GM21381 (cell line): ENCODE measurements around the gene CLEC3A.
"Not testable (repeated sequence)": the region's sequence is repeated elsewhere in the genome, so short reads cannot be mapped to it uniquely, and the experiment has no call there.

Experiments used
- ATAC-seq: cut with Tn5 transposase; IDR thresholded peaks from one replicate; pipeline ENCODE4 v1.9.1; 2021; ENCODE audit warnings: mild to moderate bottlenecking, moderate library complexity; ENCODE audit not compliant: unreplicated experiment

CLEC3A gene

GRCh38 chr16:78025631-78026030 lies 3.3 kb downstream of the CLEC3A start:
- ATAC-seq: no peak

DNA sequence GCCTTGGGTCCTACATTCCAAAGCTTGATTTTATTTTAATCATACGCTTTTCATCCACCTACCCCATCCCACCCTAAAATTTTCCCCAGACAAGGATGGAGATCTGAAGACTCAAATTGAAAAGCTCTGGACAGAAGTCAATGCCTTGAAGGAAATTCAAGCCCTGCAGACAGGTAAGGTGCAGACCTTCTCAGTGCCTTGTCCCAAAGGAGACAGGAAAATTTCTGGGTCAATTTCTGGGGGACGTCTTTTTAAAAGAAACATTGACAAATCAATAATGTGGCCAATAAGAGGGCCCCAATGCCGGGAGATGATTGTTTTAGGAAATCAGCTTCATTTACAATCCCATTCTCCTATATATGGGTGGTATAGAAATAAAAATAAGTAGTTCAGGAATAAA lies 5.7 kb downstream of the CLEC3A start:
- no peak for ATAC-seq

GRCh38 chr16:78034530-78034929 lies 12.2 kb downstream of the CLEC3A start:
- ATAC-seq: no peak

GRCh38 chr16:78035012-78035411 lies 12.7 kb downstream of the CLEC3A start:
- ATAC-seq: no peak

DNA sequence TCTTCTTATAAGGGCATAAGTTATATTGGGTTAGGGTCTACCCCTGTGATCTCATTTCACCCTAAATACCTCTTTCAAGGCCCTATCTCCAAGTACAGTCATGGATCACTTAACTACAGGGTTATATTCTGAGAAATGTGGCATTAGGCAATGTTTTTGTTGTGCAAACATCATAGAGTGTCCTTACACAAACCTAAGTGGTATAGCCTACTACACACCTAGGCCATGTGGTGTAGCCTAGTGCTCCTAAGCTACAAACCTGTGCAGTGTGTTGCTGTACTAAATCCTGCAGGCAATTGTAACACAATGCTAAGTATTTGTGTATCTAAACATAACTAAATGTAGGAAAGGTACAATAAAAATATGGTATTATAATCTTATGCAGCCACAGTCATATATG lies 18.0 kb downstream of the CLEC3A start:
- ATAC-seq: no peak

DNA sequence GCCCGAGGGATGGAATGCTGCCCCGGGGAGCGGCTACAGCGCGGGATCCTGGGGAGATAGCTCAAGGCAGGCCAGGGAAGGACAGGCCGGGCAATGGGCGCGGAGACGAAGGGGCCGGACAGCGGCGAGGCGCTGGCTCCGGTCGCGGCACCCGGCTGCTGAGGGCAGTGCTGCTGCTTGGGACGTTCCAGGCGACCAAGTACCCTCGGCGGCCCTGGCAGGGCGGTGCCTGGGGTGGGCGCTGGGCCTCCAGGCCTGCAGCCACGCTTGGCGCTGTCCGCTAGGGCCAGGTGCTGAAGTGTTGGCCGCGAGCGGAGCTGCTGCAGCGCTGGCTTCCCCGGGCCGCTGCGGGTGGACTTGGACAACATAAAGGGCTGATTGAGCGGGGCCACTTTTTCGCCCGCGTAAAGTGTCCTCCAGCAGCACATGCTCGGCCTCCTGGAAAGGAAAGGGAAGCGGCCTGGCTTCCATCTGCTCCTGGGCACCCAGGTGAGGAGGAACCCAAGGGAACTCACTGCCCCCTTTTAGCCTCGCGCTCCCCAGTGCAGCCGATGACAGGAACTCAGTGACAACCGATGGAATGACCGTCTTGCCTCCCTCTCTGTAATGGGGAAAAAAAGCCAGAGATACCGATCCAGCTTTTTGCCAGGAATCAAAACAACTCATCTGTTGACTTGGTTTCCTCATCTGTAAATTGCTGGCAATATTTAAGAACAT lies 23.7 kb downstream of the CLEC3A start:
- no peak for ATAC-seq

DNA sequence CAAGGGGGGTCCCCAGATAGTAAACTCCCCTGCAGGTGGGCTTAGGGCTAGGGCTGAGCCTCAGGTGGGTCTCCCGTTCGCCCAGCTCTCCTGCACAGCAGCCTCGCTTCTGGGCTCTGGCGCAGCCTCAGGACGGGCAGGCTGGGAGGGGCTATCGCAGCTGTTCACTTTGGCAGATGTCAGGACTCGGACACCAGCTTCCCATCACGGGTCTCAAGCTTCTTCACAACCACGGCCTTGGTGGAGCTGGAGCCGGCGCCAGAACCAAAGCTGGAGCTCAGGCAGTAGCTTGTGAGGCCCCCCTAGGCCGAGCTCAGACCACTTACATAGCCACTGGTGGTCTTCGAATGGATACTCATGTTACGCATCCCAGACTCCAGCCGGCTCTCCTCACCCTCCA lies 26.0 kb downstream of the CLEC3A start:
- ATAC-seq: no peak

DNA sequence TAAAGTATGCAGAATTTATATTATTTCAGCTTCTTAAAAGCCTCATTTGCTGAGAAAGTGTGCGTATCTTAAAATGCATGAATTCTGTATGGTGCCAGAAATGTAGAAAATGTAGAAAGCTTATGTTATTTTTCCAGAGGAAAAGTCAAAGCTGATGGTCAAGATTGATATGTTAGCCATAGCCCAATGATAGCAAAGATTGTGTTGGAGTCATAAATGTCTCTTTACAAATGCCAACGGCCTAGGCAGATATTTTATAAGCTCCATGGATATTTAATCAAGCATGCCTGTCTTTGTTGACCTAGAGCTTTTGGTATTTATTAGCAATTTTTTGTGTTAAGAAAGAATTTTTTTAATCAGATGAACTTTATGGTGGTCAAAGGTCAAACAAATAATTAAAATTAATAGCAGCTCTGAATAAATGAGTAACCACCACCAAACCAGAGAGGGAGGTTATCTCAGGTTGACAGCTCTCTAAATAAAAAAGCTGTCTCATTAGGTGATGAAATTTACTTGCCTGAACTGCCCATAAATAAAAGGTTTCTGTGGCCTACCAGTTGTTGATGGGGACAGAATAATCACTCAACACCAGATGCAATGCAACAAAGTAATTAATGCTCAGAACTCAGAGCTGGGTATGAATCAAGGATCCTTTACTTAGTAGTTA lies 28.5 kb downstream of the CLEC3A start:
- ATAC-seq: no peak

GRCh38 chr16:78057803-78058564 lies 35.6 kb downstream of the CLEC3A start:
- no peak for ATAC-seq

DNA sequence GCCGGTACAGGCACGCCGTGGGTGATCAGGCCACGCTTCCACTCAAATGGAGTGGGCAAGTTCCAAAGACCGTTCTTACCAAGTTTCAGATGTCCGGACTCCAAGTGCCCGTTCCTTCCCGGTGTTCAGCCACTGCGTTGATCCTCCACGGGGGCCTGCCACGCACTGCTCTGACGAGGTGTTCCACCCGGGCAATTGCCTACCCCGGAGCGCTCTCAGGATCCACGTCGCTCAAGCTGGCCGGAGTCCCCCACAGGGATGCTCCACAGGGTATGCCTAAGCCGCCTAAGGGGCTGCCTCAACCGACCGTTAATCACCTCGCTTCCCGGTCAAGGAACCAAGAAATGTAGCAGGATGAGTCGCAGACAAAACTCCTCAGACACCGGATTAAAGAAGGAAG lies 37.5 kb downstream of the CLEC3A start:
- ATAC-seq: not testable (repeated sequence)

DNA sequence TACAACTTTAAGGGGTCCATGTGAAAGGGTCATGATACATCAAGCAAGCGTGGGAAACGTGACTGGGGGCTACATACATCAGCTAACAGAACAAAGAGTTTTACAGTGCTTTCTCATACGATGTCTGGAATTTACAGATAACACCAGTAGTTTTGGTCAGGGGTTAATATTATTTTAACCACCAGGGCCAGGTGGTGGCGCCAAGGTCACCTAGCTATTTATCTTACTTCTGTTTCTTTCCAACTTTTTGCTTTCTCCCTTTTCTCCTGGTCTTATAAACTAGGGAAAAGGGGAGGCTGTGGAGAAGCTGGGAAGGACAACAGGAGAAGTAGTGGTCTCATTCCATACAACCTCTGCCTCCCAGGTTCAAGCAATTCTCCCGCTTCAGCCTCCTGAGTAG lies 37.9 kb downstream of the CLEC3A start:
- no peak for ATAC-seq

- ATAC-seq: no peak
These were observed 38.5 kb downstream of the CLEC3A start for GRCh38 chr16:78060809-78061208.

DNA sequence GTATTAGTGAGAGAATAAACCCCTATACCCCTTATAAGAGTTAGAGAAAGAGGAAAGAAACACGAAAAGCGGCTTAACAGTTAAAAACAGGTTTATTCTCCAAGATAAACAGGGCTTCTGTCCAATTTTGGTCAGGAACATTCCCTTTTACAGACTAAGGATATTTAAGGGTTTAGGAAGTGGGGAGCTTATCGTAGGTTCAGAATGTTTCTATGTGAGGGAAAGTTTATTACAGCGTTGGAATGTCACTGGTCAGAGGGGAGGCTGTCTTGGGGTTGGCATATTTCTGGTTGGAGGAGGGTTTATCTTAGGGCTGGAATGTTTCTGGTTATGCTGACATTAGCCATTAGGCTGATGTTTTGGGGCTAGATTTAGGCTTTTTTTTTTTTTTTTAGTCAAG lies 43.0 kb downstream of the CLEC3A start:
- ATAC-seq: no peak

GRCh38 chr16:78069913-78070312 lies 47.6 kb downstream of the CLEC3A start:
- ATAC-seq: no peak

DNA sequence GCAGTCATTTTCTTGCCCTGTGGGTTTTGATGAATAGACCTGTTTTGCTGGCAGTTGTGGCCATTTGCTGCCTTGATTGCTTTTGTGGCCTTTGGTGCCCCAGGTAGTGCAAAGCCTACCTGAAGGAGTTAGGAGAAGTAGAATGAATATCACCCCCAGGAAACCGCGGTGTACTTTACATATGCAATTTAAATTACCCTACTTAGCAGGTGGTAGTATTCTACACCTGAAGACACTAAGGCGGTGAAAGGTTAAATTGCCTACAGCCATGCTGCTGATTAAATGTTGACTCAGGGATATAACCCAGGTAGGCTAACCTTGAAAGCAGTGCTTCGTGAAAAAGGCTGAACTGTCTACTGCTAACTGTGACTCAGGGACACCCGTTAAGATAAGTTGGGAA lies 49.9 kb downstream of the CLEC3A start:
- ATAC-seq: no peak

DNA sequence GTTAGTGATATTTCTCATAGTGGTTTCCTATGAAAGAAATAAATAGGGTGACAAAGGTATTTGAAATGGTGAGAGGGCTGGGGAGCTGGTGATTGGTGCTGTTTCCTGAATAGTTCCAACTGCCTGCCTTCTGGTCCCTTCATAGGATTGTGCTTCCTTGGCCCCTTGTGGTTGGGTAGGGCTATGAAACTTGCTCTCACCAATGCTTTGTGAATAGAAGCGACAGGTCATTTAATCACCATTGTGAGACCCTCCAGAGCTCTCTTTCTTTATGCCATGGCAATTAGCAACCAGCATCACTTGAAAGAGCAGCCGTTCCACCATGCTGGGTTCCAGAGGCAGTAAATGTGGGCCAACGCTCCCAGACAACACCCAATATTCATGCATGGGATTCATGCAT lies 53.5 kb downstream of the CLEC3A start:
- no peak for ATAC-seq

- no peak for ATAC-seq
These were observed 59.0 kb downstream of the CLEC3A start for GRCh38 chr16:78081341-78081740.
